Suprapubic skin (tissue), 4 donors: ENCODE measurements around the gene SMG7. TPM values are rescaled to one million over a fixed set of nuclear protein-coding genes. Genes with fewer than 3 reads are reported as not detected.

Experiments used
- DNase-seq, 2 donors: peaks; one replicate each; pipeline ENCODE4 v3.0.0-alpha.2; 2019; ENCODE audit warnings: low spot score in 2 of 2
- H3K27ac ChIP-seq: fragments of 200-600 bp; sonication (generic); one replicate; pipeline ENCODE4 v1.5.1; 2019
- H3K27me3 ChIP-seq: fragments of 200-600 bp; sonication (generic); one replicate; pipeline ENCODE4 v1.5.1; 2019
- H3K36me3 ChIP-seq: fragments of 200-600 bp; sonication (generic); one replicate; pipeline ENCODE4 v1.5.1; 2019
- H3K4me1 ChIP-seq: fragments of 200-600 bp; sonication (generic); one replicate; pipeline ENCODE4 v1.5.1; 2019
- H3K4me3 ChIP-seq: fragments of 200-600 bp; sonication (generic); one replicate; pipeline ENCODE4 v1.5.1; 2019; ENCODE audit warnings: mild to moderate bottlenecking
- H3K9me3 ChIP-seq: fragments of 200-600 bp; sonication (generic); one replicate; pipeline ENCODE4 v1.5.1; 2019
- CTCF ChIP-seq, 2 donors: fragments of 200-600 bp in 1 of 2; fragments of 450-650 bp in 1 of 2; sonication (generic) in 1 of 2; IDR thresholded peaks; one replicate each; pipeline ENCODE4 v1.5.1; 2016 to 2019; ENCODE audit warnings: antibody characterized with exemption in 2 of 2, mild to moderate bottlenecking in 1 of 2, moderate library complexity in 1 of 2
- EP300 ChIP-seq: sonication (generic); formaldehyde crosslinking; IDR thresholded peaks from one replicate; pipeline ENCODE4 v1.6.1; 2017; ENCODE audit warnings: antibody characterized with exemption
- POLR2A ChIP-seq, 2 donors: fragments of 450-650 bp; IDR thresholded peaks; one replicate each; pipeline ENCODE4 v1.6.1; 2017; ENCODE audit warnings: antibody characterized with exemption in 2 of 2, mild to moderate bottlenecking in 2 of 2, moderate library complexity in 2 of 2
- POLR2AphosphoS5 ChIP-seq, 3 donors: sonication (generic); formaldehyde crosslinking; IDR thresholded peaks; one replicate each; pipeline ENCODE4 v1.6.1; 2017; ENCODE audit warnings: antibody characterized with exemption in 3 of 3
- WGBS: methylation state at CpG from one replicate; pipeline ENCODE4 v1.1.5; 2018; 5-methylcytosine and 5-hydroxymethylcytosine counted together
- total RNA-seq, 4 donors: library from RNA; depleted of rRNA; stranded (reverse); fragments of >200 nt; gene quantifications; one replicate each; pipeline ENCODE4 v1.1.0, GENCODE V29; 2016

SMG7 gene
- total RNA-seq, 4 donors from 2014 or later: 34.4 to 65.3 (median 41.8) TPM

- no peaks in the 10 kb centered on the region for H3K36me3 ChIP-seq
- WGBS: 15% methylated on average over 9 of the region's 9 CpGs
- TF ChIP-seq EP300 (no peak), POLR2A (IDR thresholded peaks at IDR 0.05) (no peak), CTCF (IDR thresholded peaks at IDR 0.05) (no peak), POLR2AphosphoS5 (IDR thresholded peaks at IDR 0.05) (no peak)
- no peaks in the 10 kb centered on the region for H3K9me3 ChIP-seq
- peaks cover 46% of the 10 kb centered on the region for H3K4me1 ChIP-seq
- H3K27ac ChIP-seq: peak overlapping the region; percentile 98
- H3K27me3 ChIP-seq: no peaks in the 10 kb centered on the region
- peak overlapping the region; percentile 78 for H3K4me3 ChIP-seq
- DNase-seq: no peak
Observed at GRCh38 chr1:183473217-183473536, 878 bp downstream of the SMG7 start.

- H3K4me1 ChIP-seq: peaks cover 60% of the 10 kb centered on the region
- no peak for DNase-seq
- H3K36me3 ChIP-seq: no peaks in the 10 kb centered on the region
- no peak overlapping the region for H3K27ac ChIP-seq
- TF ChIP-seq EP300 (no peak), CTCF (IDR thresholded peaks at IDR 0.05) (no peak)
- H3K27me3 ChIP-seq: no peaks in the 10 kb centered on the region
- no peak overlapping the region for H3K4me3 ChIP-seq
- 86% methylated on average over 3 of the region's 3 CpGs for WGBS
- H3K9me3 ChIP-seq: no peaks in the 10 kb centered on the region
Observed at GRCh38 chr1:183476081-183476480, 3.8 kb downstream of the SMG7 start.

DNA sequence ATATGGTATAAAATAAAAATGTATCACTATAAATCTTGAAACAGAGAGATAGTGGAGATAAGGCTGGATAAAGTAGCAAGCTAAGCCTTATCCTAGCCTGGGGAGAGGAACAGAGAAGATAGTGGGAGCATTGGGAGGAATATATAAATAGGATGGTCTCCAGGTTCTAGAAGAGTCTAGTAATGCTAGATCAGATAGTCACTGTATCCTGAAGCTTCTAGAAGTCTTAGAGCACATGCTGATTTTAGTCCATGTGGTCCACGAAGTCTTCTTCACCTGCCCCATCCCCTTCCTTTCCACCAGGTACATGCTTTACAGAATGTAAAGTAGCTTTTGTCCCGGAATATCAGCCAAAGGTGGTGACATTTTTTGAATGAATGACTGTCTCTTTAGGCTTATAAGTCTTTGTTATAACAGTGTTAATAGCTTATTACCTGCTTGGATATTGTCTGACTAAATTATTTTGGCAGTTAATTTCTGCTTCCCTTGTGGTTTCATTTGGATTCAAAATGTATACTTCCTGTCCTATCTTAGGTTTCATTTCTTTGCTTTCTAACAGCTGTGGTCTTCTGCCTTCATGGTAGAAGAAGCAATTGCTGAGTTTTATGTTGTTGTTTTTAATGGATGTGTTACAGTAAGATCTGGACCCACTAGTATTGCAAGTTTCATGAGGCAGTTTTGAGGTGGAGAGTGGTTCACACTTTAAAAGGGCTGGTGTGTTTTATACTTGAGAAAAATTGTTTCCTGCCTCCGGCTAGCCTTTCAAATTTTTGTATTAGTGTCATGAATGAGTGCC is 5.9 kb downstream of the SMG7 start:
- 73% methylated on average over 3 of the region's 3 CpGs for WGBS

DNA sequence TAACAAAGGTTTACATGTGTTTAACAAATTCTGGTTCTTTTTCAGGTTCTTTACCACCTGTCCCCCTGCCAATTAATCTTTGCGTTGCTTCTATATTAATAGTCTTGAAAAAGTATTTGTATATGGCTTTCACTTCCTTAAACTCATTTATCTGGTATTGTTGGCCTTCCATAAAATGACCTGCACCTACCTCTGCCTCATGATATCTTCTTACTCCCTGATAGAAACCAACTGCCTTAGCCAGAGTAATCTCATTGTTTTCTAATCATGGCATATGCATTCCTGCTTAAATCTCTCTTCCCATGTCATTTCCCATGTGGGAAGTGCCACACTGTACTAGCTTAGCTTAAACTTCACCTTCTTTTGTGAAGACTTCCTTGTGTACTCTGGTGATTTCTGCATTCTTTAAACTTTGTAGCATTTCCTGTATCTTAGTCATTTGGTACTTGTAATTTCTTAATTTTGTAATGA is 8.7 kb downstream of the SMG7 start:
- no peaks in the 10 kb centered on the region for H3K36me3 ChIP-seq
- no peak overlapping the region for H3K27ac ChIP-seq

More for the DNA sequence above, 5.9 kb downstream of the SMG7 start:
- peaks cover 58% of the 10 kb centered on the region for H3K4me1 ChIP-seq
- no peaks in the 10 kb centered on the region for H3K36me3 ChIP-seq
- DNase-seq: no peak
- H3K9me3 ChIP-seq: no peaks in the 10 kb centered on the region
- H3K4me3 ChIP-seq: no peak overlapping the region
- H3K27ac ChIP-seq: no peak overlapping the region
- TF ChIP-seq POLR2AphosphoS5 (IDR thresholded peaks at IDR 0.05) (no peak), CTCF (IDR thresholded peaks at IDR 0.05) (no peak), EP300 (no peak), POLR2A (IDR thresholded peaks at IDR 0.05) (no peak)
- H3K27me3 ChIP-seq: no peaks in the 10 kb centered on the region

More for the DNA sequence above, 8.7 kb downstream of the SMG7 start:
- no peak for DNase-seq
- H3K27me3 ChIP-seq: no peaks in the 10 kb centered on the region
- no peaks in the 10 kb centered on the region for H3K9me3 ChIP-seq
- H3K4me1 ChIP-seq: peaks cover 47% of the 10 kb centered on the region
- no peak for TF ChIP-seq EP300
- no peak for TF ChIP-seq POLR2AphosphoS5 (IDR thresholded peaks at IDR 0.05)
- TF ChIP-seq CTCF (IDR thresholded peaks at IDR 0.05): no peak
- TF ChIP-seq POLR2A (IDR thresholded peaks at IDR 0.05): no peak
- H3K4me3 ChIP-seq: no peak overlapping the region
- WGBS: 74% methylated on average over 1 of the region's 1 CpG
